GM13976 (cell line): ENCODE measurements around the gene NUP62.

ENCODE experiments used
- DNase-seq: peaks from one replicate; pipeline ENCODE4 v3.0.0; 2012; ENCODE audit warnings: low spot score
- in situ Hi-C: fragments of 300-500 bp; cut with MboI; formaldehyde crosslinking; loops from one replicate; pipeline ENCODE4 v1.12.0; 2022; ENCODE audit warnings: low sequenced_read_pairs, mixed read lengths, inconsistent platforms; ENCODE audit not compliant: unreplicated experiment
- TF ChIP-seq, protein P1 (sequence below): IDR thresholded peaks from 2 replicates; pipeline ENCODE4 v1.5.1; 2012; ENCODE audit warnings: borderline replicate concordance, mild to moderate bottlenecking; ENCODE audit not compliant: insufficient read depth; ENCODE audit errors: extremely low read depth, missing control alignments, control extremely low read depth

The NUP62 gene

DNA sequence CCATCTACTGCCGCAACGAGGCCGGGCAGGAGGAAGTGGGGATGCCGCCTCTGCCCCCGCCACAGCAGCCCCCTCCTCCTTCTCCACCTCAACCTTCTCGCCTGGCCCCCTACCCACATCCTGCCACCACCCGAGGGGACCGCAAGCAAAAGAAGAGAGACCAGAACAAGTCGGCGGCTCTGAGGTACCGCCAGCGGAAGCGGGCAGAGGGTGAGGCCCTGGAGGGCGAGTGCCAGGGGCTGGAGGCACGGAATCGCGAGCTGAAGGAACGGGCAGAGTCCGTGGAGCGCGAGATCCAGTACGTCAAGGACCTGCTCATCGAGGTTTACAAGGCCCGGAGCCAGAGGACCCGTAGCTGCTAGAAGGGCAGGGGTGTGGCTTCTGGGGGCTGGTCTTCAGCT, 3.4 kb upstream of the NUP62 start:
- in situ Hi-C loops, result loop anchor here (25.0 kb wide), 1 partner anchor 205 kb away; no protein-coding TSS in a partner anchor
- DNase-seq, result no peak
- TF ChIP-seq, protein P1, sequence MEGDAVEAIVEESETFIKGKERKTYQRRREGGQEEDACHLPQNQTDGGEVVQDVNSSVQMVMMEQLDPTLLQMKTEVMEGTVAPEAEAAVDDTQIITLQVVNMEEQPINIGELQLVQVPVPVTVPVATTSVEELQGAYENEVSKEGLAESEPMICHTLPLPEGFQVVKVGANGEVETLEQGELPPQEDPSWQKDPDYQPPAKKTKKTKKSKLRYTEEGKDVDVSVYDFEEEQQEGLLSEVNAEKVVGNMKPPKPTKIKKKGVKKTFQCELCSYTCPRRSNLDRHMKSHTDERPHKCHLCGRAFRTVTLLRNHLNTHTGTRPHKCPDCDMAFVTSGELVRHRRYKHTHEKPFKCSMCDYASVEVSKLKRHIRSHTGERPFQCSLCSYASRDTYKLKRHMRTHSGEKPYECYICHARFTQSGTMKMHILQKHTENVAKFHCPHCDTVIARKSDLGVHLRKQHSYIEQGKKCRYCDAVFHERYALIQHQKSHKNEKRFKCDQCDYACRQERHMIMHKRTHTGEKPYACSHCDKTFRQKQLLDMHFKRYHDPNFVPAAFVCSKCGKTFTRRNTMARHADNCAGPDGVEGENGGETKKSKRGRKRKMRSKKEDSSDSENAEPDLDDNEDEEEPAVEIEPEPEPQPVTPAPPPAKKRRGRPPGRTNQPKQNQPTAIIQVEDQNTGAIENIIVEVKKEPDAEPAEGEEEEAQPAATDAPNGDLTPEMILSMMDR, result no peak

DNA sequence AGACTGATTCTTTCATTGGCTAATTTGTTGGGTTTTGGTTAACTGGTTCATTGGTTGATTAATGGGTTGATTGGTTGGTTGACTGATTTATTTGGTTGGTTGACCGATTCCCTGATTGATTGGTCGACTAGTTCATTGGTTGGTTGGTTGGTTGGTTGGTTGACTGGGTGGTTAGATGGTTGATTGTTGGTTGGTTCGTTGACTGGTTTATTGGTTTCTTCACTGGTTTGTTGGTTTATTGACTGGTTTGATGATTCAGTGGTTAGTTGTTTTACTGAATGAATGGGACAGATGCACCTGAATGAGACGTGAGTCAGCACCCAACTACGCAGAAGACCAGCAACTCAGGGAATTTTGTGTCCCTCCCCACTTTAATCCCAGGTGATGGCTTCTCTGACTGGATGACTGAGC, 2.7 kb upstream of the NUP62 start:
- in situ Hi-C loops, result loop anchor here (25.0 kb wide), 1 partner anchor 205 kb away; no protein-coding TSS in a partner anchor
- DNase-seq, result no peak
- TF ChIP-seq, protein P1, result no peak

DNA sequence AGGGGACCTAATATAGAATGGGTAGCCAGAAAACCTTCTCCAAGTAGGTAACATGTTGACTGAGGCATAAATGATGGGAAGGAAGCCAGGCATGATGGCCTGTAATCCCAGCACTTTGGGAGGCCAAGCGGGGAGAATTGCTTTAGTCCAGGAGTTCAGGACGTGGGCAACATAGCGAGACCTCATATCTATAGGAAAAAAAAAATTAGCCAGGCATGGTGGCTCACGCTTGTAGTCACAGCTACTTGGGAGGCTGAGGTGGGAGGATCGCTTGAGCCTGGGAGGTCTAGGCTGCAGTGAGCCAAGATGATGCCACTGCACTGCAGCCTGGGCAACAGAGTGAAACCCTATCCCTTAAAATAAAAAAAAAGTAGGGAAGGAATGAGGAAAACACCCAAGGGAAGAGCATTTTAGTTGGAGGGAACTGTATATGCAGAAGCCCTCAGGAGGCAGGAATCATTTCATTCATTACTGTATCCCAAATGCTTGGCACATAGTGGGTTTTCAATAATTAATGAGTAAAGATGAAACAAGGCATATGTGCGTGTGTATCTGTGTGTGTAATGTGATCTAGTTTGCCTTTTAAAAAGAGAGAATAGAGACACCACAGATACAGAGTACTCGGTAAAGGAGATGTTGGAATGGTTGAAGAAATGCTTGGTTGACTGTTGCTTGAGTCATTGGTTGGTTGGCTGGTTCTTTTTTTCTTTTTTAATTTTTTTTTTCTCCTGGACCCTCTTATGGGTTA, 2.2 kb upstream of the NUP62 start:
- no peak for DNase-seq
- in situ Hi-C loops, result loop anchor here (25.0 kb wide), 1 partner anchor 206 kb away; no protein-coding TSS in a partner anchor
- TF ChIP-seq, protein P1, result no peak

DNA sequence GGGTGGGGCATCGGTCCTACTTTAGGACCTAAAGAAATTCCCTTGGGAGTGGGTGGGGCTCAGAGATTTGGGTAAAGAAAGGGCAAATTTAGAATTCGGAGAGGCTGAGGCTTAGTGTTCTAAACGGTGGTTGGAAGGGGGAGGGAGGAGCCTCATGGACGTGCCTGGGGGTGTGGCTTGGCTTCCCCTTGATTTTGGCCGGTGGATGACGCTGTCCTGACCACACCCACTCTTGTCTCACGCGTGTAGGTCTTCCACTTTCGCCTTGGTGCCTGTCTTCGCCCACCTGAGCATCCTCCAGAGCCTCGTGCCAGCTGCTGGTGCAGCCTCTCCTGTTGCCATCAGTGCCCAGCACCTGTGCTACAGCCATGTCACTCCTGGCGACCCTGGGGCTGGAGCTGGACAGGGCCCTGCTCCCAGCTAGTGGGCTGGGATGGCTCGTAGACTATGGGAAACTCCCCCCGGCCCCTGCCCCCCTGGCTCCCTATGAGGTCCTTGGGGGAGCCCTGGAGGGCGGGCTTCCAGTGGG, 1.2 kb upstream of the NUP62 start:
- TF ChIP-seq, protein P1, result no peak
- no peak for DNase-seq
- in situ Hi-C loops, result loop anchor here (25.0 kb wide), 1 partner anchor 207 kb away; no protein-coding TSS in a partner anchor

DNA sequence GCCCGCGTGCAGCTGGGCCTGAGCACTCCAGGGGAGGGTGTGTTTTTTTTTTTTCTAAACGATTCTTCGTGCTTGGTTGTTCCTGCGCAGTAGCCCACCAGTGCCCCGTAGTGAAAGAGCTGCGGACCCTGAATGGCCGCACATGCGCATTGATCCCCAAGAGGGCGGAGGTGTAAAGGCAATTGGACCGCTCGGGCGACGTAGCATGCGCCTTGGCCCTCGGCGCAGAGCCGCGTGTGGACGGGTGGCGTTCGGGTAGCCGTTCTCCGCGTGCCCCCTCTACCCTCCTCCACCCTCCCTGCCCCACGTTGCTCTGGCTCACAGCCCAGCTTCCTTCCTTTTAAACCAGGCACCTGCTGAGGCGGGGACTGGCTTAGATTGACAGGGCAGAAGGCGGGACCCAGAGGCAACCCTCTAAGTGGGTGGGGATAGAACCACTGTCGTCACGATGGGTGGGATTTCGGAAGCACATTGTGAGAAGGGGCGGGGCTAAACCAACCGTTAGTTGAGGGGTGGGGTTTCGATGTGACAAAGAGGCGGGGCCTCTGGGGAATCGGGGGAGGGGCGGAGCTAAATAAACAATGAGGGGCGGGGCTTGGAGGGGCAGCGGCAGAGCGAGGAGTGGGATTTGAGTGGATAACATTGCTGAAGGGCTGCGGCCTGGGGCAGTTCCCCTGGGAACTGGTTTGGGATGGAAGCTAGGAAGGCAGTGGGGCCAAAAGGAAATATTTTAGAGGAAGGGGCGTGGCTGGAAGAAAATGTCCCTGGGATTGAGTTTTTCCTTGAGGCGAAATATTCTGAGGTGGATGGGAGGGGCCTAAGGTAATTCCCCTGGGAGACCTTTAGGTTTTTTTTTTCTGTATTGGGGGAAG, 543 bp upstream of the NUP62 start:
- peak; percentile 98 for DNase-seq
- TF ChIP-seq, protein P1, result no peak
- in situ Hi-C loops, result loop anchor here (25.0 kb wide), 1 partner anchor 207 kb away; no protein-coding TSS in a partner anchor
